GM21381 (cell line): Measurements from ENCODE around the gene UBTD1.
"Not testable (repeated sequence)": the region's sequence is repeated elsewhere in the genome, so short reads cannot be mapped to it uniquely, and the experiment has no call there.

Source experiments
- ATAC-seq: cut with Tn5 transposase; IDR thresholded peaks from one replicate; pipeline ENCODE4 v1.9.1; 2021; ENCODE audit warnings: mild to moderate bottlenecking, moderate library complexity; ENCODE audit not compliant: unreplicated experiment

Gene UBTD1

DNA sequence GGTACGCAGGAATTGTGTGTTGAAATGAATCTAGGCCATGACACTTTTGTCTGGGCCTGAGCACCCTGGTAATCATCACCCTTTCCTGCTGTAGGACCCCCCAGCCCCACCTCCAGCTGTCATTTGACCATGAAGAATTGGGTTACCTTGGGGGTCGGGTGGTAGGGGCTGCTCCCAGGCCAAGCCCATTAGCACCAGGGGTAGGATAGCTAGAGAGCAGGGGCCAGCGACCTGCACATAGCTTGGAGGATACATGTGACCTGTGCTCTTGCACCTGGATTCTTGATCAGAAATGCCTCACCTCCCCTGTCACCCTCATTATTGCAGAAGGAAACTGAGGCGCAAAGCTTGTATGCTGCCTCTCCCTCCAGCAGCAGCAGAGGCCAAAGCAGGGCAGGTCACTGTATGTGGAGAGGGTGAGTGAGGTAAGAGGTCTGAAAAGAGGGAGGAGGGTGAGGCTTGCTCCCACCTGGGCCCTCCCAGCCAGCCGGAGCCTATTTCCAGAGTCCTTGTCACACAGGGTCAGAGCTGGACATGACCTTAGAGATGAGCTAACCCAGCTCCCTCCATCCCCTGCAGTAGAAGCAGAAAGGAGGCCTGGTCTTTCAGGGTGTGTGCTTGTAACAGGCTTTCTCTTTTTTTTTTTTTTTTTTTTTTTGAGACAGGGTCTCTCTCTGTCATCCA, 38.6 kb downstream of the UBTD1 start:
- no peak for ATAC-seq

DNA sequence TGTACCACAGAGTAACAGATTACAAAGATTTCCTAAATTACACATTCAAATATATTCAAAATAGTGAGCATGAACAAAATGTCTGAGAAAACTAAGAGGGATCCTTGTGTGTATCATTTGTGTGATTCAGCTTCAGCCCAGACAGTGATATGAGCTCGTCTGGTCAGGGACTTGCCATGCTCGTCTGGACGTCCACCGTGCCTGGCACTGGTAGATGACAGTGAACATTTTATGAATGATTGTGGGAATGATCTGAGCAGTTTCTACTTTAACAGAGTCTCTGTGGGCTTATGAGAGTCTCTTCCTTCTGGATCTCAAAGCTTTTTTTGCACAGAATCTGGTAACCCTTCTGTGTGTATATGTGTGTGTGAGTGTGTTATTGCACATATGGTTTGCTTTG, 39.7 kb downstream of the UBTD1 start:
- ATAC-seq = no peak

DNA sequence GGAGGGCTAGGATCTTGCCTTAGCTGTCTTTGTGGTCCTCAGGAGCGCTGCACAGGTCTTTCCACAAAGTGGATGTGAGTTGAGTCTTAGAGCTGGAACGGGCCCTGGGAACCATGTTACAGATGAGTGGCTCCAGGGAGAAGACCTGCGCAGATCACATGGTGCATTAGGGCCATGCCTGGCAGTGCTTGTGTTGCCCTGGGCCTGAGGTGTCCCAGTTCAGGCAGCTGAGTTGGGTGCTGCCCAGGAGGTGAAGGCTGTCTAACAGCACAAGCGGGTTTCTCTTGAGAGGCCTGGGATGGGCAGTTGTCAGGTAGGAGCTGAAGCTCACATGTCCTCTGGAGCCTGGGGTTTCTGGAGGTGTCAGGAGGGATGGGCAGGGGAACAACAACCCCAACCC, 40.1 kb downstream of the UBTD1 start:
- no peak for ATAC-seq

DNA sequence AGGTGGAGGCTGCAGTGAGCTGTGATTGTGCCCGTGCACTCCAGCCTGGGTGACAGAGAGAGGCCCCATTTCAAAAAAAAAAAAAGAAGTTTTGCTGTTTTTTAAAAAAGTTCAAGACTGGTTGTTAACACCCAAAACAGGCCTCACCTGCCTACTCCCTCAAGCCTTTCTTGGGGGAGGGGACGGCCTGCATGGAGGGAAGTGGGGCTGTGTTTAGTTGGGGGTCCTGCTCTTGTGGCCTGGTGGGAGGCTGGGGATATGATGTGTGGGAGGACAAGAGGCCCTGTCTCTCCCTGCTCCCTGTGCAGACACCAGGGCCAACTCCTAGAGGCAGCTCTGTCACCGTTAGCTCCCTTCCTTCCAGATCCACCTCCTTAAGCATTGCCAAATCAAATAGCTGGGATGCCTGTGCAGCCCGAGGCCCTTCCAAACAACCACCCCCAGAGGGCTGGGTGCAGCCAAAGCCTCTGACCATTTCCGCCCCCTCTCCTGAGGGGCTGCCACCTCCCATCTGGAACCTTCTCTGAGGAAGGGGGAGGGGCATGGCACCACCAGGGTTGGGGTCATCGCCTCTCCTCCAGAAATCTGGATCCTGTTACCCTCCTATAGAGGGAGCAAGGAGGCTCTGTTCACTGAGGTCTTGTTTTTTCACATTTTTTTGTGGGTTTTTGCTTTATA, 40.9 kb downstream of the UBTD1 start:
- ATAC-seq = no peak

DNA sequence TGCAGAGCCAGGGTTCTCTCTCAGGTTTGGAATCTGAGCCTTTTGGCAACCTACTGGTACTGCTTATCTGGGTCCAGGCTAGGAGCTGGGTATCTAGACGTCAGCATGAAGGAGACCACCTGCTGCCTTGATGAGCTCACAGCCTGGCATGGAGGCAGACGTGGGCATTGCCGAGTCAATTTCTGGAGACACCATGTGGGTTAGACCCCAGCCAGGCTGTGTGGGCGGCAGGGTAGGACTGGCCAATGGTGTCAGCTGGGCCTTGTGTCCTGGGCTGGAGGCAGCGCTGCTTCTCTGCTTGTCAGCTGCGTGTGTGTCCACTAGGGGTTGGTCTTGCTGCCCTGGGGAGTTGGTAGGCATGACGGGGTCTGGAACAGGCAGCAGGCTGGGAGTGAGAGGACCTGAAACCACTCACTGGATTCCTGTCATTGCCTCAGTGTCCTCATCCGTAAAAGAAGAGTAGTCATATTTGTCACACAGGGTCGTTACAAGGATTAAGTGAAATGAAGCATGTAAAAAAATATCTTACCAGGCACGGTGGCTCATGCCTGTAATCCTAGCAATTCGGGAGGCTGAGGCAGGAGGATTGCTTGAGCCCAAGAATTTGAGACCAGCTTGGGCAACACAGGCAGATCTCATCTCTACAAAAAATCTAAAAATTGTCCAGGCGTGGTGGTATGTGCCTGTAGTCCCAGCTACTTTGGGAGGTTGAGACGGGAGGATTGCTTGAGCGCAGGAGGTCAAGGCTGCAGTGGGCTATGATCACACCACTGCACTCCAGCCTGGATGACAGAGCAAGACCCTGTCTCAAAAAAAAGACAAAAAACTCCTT, 42.2 kb downstream of the UBTD1 start:
- no peak for ATAC-seq

DNA sequence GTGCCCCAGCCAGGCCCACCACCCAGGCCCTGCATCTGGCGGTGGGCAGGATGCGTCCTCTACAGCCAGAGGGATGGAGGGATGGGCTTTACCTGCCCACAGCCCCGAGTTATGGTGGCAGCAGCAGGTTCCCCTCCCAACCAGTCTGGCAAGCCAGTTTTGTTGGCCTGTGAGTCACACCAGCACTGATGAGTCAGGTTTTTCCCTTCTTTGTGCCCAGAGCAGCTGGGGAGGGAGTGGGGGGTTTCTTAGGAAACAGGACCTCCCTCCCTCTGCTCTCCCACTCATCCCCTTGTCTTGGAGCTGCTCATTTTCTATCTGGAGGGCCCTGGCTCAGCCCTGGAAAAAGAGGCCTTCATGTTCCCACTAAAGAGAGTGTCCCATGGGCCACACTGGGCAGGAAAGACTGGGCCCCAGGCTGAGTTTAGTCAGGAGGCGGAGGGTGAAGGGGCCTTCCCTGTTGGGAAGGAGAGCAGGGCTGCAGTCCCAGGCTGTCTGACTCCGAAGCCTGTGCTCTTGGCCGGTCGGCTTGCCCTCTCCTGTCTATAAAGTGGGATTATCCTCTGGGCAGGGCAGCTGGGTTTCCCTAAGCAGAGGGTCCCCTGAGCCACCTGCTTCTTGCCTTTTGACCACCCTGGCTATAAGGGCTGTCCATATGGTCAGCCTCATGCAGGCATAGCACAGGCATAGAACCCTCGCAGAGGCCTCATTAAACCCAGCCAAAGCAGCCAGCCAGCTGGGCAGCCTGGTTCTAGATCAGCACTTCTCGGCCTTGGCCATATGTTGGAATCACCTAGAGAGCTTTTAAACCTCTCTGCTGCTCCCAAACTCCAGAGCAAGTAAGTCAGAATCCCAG, 43.7 kb downstream of the UBTD1 start:
- ATAC-seq = no peak

DNA sequence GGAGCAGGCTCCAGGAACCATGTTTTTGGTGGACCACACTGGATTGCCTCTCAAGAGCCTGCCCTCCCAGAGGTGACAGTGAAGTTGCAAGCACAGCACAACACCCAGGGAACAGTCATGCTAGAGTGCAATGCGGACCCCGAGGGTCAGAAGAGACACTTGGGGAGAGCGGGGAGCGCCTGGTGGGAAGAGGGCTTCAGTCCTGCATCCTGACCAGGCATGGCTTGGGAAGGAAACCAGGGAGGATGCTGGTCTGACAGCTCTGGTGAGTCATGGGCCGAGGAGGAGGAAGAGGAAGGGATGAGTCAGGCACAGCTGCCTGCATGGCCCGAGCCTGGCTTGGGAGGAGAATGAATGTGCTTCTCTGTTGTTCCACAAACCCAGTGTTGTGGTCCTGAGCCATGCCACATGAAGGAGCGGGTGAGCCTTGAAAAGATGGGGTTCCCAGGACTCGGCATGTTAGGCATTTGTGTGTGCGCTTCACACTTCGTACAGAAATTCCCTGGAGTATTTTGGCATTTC, 44.4 kb downstream of the UBTD1 start:
- no peak for ATAC-seq

DNA sequence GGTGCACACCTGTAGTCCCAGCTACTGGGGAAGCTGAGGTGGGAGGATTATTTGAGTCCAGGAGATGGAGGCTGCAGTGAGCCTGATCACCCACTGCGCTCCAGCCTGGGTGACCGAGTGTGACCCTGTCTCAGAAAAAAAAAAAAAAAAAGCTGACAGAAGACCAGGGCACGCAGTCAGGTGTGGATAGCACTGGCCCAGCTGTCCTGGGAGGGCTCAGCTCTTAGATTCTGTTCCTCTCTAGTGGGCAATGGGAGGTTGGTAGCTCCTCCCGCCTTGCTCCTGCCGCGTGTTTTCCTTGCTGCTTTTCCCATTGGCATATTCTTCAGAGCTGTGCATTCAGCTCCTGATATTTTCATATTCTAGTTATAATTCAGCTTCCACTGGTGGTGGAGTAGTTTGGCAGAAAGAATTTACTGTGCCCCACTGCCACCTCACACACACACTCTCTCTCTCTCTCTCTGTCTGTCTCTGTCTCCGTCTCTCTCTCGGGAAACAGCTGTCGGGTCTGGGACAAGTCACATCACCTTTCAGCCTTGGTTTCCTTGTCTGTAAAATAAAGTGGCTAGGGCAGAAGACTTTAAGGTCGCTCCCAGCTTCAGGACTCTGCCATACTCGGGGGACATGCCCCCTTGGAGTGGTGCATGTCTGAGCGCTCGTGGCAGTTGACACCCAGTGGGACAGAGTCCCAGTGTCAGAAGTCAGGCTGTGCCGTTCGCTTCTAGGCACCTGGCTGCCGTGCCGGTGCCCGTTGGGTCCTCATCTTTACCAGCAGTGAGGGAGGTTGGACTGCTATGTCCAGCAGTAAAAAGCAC, 47.9 kb downstream of the UBTD1 start:
- ATAC-seq = no peak

DNA sequence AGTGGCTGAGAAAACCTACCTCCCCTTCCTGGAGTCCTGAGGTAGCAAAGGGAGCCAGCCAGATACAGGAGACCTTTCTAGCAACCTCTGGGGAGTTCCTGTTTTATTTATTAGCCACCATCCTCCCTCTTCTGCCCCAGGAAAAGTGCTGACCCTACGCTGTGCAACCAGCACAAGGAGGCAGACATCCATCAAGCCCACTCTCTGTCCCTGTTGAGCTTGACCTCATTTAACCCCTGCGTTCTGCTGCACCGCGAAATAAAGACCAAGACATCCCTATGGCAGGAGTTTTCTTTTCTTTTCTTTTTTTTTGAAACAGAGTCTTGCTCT, 48.5 kb downstream of the UBTD1 start:
- ATAC-seq = no peak

DNA sequence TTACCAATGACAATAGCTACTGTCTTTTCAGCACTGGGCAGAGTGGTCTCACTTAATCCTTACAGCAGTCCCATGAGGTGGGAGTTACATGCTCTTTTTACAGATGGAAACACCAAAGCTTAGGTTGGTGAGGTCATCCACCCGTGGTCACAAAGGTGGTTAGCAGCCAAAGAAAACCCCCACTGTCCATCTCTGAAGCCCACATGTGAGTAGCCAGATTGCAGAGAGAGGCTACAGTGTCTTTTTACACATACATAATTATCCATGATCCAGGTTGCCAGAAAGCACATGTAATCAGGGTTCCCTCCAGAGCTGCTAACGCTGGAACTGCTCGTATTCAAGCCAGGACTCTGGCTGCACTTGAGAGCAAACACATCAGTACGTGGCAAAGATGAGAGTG, 49.2 kb downstream of the UBTD1 start:
- ATAC-seq = no peak

DNA sequence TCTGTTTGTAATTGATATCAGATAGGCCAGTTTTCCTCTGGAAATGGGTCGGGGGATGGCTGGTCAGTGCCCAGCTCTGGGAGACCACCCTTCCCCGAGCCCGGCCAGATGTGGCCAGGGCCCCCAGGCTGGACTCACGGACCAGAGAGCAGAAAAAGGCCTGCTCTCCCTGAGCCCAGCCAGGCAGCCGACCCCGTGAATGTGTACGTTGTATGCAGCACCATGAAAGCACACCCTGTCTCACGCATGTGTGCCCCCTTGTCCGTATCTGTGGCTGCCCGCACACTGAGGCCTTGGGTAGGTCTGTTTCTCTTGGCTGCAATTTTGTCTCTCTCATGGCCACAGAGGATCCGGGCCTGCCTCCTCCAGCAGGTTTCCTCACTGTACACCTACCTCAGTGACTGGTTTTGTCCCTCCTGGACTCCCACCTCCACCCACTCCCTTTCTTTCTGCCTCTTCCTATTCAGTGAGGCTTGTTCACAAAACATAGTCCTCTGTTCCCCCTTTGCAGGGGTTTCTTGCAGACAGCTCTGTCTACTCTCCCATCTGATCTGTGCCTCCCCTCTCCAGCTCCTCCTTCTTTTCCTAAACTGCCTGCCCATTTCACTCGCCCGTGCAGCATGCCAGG, 50.2 kb downstream of the UBTD1 start:
- ATAC-seq = no peak

DNA sequence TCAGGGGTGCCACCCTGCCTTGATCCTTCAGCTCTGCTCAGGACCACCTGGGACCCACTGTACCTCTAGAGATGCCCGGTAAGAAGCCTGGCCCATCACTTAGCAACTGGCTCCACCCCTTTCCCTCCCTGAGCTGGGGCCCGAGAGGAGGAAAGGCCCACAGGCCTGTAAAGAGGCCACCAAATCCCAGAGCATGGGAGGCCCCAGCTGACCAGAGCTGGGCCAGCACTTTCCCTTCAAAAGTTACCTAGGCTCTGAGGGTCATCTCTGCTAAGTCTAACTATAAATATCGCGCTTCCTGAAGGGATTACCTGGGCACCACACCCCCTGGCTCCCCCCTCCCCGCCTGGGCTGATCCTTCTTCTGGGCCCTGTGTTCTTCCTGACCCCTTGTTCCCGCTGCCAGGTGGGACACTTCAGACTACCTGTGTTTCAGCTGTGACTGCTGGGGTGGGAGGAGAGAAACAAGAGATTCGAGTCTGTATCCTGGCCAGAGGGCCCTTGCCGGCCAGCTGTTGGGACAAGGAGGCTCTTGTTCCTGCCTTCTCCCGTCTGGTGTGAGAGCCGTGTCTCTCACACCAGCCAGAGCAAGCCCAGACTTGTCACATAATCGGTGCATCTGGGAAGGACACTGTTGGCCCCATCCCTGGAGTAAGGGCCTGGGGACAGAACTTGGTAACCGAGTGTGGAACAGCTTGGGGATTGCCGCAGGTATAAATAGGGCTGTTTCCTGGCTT, 51.0 kb downstream of the UBTD1 start:
- ATAC-seq = no peak

DNA sequence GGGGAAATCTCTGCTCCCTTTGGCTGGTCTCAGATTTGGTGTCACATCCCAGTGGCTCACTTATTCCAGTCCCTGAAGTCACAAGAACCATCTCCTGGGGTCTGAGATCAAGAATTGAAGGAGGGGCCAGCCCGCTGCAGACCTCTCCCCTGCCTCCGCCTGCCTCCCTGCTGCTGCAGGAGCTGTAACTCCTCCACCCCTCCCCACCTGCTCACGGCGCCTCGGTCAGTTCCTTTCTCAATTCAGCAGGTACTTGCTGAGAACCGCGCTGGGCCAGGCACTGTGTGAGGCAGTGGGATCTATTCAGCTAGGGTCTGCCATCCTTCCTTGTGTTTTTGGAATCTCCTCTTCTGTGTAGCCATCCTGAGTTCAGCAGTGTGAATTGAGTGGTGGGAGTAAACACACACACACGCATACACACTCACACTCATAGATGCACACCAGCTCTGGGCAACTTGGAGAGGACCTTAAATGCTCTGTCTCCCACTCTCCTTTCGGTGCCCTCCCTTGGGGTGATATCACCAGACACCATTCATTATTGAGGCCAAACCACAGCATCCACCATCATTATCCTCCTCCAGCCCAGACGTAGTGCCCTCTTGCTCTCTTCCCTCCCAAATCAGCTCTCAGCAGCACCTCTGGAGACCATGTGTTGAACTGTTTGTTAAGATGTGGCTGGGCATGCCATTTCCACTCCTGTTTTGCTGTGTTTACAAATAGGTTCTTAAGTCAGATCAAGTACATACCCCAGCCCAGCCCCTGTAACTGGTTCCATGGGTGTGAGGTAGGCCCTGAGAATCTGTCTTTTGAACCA, 51.8 kb downstream of the UBTD1 start:
- ATAC-seq = no peak

DNA sequence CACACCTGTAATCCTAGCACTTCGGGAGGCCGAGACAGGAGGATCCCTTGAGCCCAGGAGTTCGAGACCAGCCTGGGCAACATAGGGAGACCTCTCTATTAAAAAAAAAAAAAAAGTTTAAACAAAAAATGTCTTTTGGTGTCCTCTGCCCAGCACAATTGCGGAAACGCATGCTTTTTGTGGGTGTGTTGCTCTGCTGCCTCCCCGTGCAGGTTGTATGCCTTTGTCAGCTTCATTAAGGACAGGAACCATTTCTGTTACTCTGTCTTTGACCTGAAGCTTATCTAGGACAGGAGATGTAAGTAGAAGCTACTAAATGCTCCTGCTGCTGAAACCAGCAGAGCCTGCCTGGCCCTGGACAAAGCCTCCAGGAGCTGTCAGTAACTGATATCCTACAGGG, 52.5 kb downstream of the UBTD1 start:
- ATAC-seq = no peak

DNA sequence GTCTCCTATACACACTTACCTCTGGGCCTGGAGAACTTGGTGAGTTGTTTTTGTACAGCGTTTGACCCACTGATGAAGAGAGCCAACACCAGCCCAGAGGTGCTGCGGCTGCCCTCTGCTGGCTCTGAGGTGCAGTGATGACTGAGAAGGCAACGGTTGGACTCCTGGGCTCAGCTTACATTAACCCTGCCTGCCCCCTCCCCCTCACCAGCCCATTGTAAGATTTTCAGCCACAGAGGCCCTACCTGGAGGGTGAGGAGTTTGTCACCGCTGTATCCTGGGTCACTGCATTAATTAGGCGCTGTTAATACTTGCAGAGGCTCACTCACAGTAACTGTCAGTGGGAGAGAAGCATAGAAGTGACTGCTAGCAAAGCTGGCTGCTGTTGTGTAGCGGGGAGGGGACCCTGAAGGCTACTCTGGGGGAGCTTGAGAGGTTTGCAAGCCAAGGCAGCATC, 54.9 kb downstream of the UBTD1 start:
- peak; percentile 73 for ATAC-seq

DNA sequence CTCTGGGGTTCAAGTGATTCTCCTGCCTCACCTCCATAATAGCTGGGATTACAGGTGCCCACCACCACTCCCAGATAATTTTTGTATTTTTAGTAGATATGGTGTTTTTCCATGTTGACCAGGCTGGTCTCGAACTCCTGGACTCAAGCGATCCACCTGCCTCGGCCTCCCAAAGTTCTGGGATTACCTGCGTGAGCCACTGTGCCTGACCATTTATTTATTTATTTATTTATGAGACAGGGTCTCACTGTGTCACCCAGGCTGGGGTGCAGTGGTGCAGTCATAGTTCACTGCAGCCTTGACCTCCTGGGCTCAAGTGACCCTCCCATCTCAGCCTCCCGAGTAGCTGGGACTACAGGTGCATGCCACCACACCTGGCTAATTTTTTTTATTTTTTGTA, 55.6 kb downstream of the UBTD1 start:
- ATAC-seq = not testable (repeated sequence)

DNA sequence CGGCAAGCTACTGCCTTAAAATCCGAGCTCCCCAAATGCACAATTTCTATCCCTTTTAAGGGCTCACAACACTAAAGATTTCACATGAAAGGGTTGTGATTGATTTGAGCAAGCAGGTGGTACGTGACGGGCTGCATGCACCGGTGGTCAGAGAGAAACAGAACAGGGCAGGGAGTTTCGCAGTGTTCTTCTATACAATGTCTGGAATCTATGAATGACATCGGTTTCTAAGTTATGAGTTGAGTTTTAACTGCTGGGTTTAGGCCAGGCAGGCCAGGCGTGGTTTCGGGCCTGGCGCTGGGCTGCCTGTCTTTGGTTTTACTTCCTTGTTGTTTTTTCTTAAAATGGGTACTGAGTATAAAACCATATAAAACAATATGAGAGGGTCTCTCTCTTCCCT, 56.8 kb downstream of the UBTD1 start:
- not testable (repeated sequence) for ATAC-seq
